ENCODE results near the gene ALDH4A1. TPM values are rescaled to one million over a fixed set of nuclear protein-coding genes. Genes with fewer than 3 reads are reported as not detected.

Gene ALDH4A1
- total and polyA plus RNA-seq, 4 donors, result 162 to 424 (median 244) TPM

GRCh38 chr1:18865176-18865575 lies 37.2 kb downstream of the ALDH4A1 start:
- TF ChIP-seq CTCF (IDR thresholded peaks at IDR 0.05; ENCODE audit: low read depth, low read length, missing input control) (no peak), SP1 (IDR thresholded peaks at IDR 0.05) (no peak), EGR1 (IDR thresholded peaks at IDR 0.05; ENCODE audit: low read depth in 2 of 2) (no peak), ATF3 (IDR thresholded peaks at IDR 0.05) (no peak), HNF4A (conservative IDR thresholded peaks at IDR 0.05) (no peak), FOXA2 (IDR thresholded peaks at IDR 0.05) (no peak), RXRA (IDR thresholded peaks at IDR 0.05) (no peak), GABPA (IDR thresholded peaks at IDR 0.05 in 1 of 2, conservative IDR thresholded peaks at IDR 0.05 in 1 of 2) (no peak), JUND (IDR thresholded peaks at IDR 0.05) (no peak), FOXA1 (IDR thresholded peaks at IDR 0.05) (no peak), TAF1 (conservative IDR thresholded peaks at IDR 0.05) (no peak), HNF4G (IDR thresholded peaks at IDR 0.05) (no peak), REST (IDR thresholded peaks at IDR 0.05) (no peak), RAD21 (IDR thresholded peaks at IDR 0.05) (no peak), YY1 (IDR thresholded peaks at IDR 0.05) (no peak), NR2F2 (IDR thresholded peaks at IDR 0.05) (no peak)
- TF ChIP-seq, protein P1, sequence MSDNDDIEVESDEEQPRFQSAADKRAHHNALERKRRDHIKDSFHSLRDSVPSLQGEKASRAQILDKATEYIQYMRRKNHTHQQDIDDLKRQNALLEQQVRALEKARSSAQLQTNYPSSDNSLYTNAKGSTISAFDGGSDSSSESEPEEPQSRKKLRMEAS (IDR thresholded peaks at IDR 0.05), result no peak
- TF ChIP-seq, protein P2, sequence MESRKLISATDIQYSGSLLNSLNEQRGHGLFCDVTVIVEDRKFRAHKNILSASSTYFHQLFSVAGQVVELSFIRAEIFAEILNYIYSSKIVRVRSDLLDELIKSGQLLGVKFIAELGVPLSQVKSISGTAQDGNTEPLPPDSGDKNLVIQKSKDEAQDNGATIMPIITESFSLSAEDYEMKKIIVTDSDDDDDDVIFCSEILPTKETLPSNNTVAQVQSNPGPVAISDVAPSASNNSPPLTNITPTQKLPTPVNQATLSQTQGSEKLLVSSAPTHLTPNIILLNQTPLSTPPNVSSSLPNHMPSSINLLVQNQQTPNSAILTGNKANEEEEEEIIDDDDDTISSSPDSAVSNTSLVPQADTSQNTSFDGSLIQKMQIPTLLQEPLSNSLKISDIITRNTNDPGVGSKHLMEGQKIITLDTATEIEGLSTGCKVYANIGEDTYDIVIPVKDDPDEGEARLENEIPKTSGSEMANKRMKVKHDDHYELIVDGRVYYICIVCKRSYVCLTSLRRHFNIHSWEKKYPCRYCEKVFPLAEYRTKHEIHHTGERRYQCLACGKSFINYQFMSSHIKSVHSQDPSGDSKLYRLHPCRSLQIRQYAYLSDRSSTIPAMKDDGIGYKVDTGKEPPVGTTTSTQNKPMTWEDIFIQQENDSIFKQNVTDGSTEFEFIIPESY (IDR thresholded peaks at IDR 0.05), result no peak
- H3K36me3 ChIP-seq (ENCODE audit: control insufficient read depth in 4 of 4, insufficient read depth in 3 of 4, low read depth in 1 of 4, low read length in 3 of 4), result no peaks in the 10 kb centered on the region
- no peak overlapping the region for H3K9ac ChIP-seq (ENCODE audit: low read depth in 1 of 2, low read length in 2 of 2)
- no peaks in the 10 kb centered on the region for H3K9me3 ChIP-seq (ENCODE audit: control insufficient read depth in 4 of 4, low read length in 3 of 4)
- no peaks in the 10 kb centered on the region for H3K27me3 ChIP-seq (ENCODE audit: control insufficient read depth in 4 of 4, insufficient read depth in 4 of 4, low read length in 3 of 4)
- H3K4me3 ChIP-seq (ENCODE audit: low read depth in 1 of 3, low read length in 3 of 3), result no peak overlapping the region
- no peak overlapping the region for H3K27ac ChIP-seq (ENCODE audit: low read depth in 1 of 2, low read length in 2 of 2)
- no peak for DNase-seq (ENCODE audit: low spot score)
- no peaks in the 10 kb centered on the region for H3K4me1 ChIP-seq (ENCODE audit: control insufficient read depth in 4 of 4, insufficient read depth in 4 of 4, low read length in 3 of 4)
- WGBS, result 80% methylated on average over 9 of the region's 9 CpGs

Measured in liver (tissue), 9 donors.